Hepatocyte (in vitro differentiated cells): ENCODE results near the gene ADAP1. TPM values are rescaled to one million over a fixed set of nuclear protein-coding genes. Genes with fewer than 3 reads are reported as not detected.
A peak's percentile ranks its signal among the peaks of the same experiment; 100 is the strongest.

ENCODE experiments used
- DNase-seq: peaks from one replicate; pipeline ENCODE4 v3.0.0-alpha.2; 2016; ENCODE audit warnings: low spot score
- H2AFZ ChIP-seq: fragments of 200-600 bp; sonication (generic); 2 replicates; pipeline ENCODE4 v1.6.0; 2016; ENCODE audit warnings: antibody characterized with exemption, mild to moderate bottlenecking
- H3K27ac ChIP-seq: fragments of 200-600 bp; sonication (generic); 2 replicates; pipeline ENCODE4 v1.5.1; 2016; ENCODE audit warnings: mild to moderate bottlenecking
- H3K27me3 ChIP-seq: fragments of 200-600 bp; sonication (generic); 2 replicates; pipeline ENCODE4 v1.6.1; 2016
- H3K36me3 ChIP-seq: fragments of 200-600 bp; sonication (generic); replicated peaks from 2 replicates; pipeline ENCODE4 v1.5.1; 2016; ENCODE audit warnings: low read depth; ENCODE audit not compliant: insufficient read depth
- H3K4me1 ChIP-seq: fragments of 200-600 bp; sonication (generic); 2 replicates; pipeline ENCODE4 v1.5.1; 2016; ENCODE audit warnings: mild to moderate bottlenecking, moderate library complexity; ENCODE audit not compliant: insufficient read depth
- H3K4me2 ChIP-seq: fragments of 200-600 bp; sonication (generic); 2 replicates; pipeline ENCODE4 v1.6.0; 2016
- H3K4me3 ChIP-seq: fragments of 200-600 bp; sonication (generic); 2 replicates; pipeline ENCODE4 v1.5.1; 2016; ENCODE audit warnings: mild to moderate bottlenecking
- H3K79me2 ChIP-seq: fragments of 200-600 bp; sonication (generic); 2 replicates; pipeline ENCODE4 v1.6.0; 2017; ENCODE audit warnings: mild to moderate bottlenecking
- H3K9me2 ChIP-seq: fragments of 200-600 bp; sonication (generic); replicated peaks from 2 replicates; pipeline ENCODE4 v1.6.0; 2017; ENCODE audit warnings: mild to moderate bottlenecking; ENCODE audit not compliant: insufficient read depth
- H3K9me3 ChIP-seq: fragments of 200-600 bp; sonication (generic); 2 replicates; pipeline ENCODE4 v1.5.1; 2016; ENCODE audit warnings: low read depth, mild to moderate bottlenecking
- H4K20me1 ChIP-seq: fragments of 200-600 bp; sonication (generic); 2 replicates; pipeline ENCODE4 v1.6.0; 2016; ENCODE audit warnings: mild to moderate bottlenecking; ENCODE audit not compliant: insufficient read depth, poor library complexity, severe bottlenecking
- CTCF ChIP-seq: fragments of 200-600 bp; sonication (generic); IDR thresholded peaks from 2 replicates; pipeline ENCODE4 v1.5.1; 2016; ENCODE audit warnings: antibody characterized with exemption, mild to moderate bottlenecking; ENCODE audit not compliant: poor library complexity
- EZH2 ChIP-seq: fragments of 200-600 bp; sonication (generic); IDR thresholded peaks from 2 replicates; pipeline ENCODE4 v1.6.1; 2016; ENCODE audit warnings: antibody characterized with exemption, mild to moderate bottlenecking, borderline replicate concordance
- EZH2phosphoT487 ChIP-seq: fragments of 200-600 bp; sonication (generic); IDR thresholded peaks from one replicate; pipeline ENCODE4 v1.6.1; 2018; ENCODE audit warnings: antibody characterized with exemption, mild to moderate bottlenecking, low read depth, moderate library complexity; ENCODE audit not compliant: unreplicated experiment, severe bottlenecking
- WGBS: methylation state at CpG from one replicate; pipeline ENCODE4 v1.1.6; 2016; ENCODE audit warnings: low lambda C conversion rate; ENCODE audit errors: missing lambda C conversion rate; 5-methylcytosine and 5-hydroxymethylcytosine counted together
- polyA plus RNA-seq: library from polyadenylated mRNA; unstranded; fragments of >200 nt; fragmentation: Nextera tagmentation; extraction: Ambion mirVana; gene quantifications from 2 replicates; pipeline ENCODE4 v1.2.1, GENCODE V29; 2016
- total RNA-seq: library from RNA; depleted of rRNA; stranded (reverse); fragments of >200 nt; gene quantifications from 2 replicates; pipeline ENCODE4 v1.2.3, GENCODE V29; 2014

The ADAP1 gene
- total and polyA plus RNA-seq, 2 experiments from 2014 or later: 25.6 to 35.7 TPM

- no peaks in the 10 kb centered on the region for H3K9me3 ChIP-seq
- H3K9me2 ChIP-seq: no peaks in the 10 kb centered on the region
- 92% methylated on average over 14 of the region's 16 CpGs for WGBS
- DNase-seq: no peak
- H3K4me2 ChIP-seq: no peak overlapping the region
- peaks cover 34% of the 10 kb centered on the region for H3K4me1 ChIP-seq
- H3K4me3 ChIP-seq: no peak overlapping the region
- H3K27ac ChIP-seq: no peak overlapping the region
- H3K36me3 ChIP-seq: no peaks in the 10 kb centered on the region
- H4K20me1 ChIP-seq: no peaks in the 10 kb centered on the region
- no peak for TF ChIP-seq CTCF
- TF ChIP-seq EZH2phosphoT487: no peak
- TF ChIP-seq EZH2: no peak
- no peak overlapping the region for H2AFZ ChIP-seq
- no peaks in the 10 kb centered on the region for H3K27me3 ChIP-seq
- H3K79me2 ChIP-seq: peaks cover 8% of the 10 kb centered on the region
These were observed 30.6 kb upstream of the ADAP1 start for GRCh38 chr7:985127-985416.

GRCh38 chr7:984361-985126, 30.1 kb upstream of the ADAP1 start:
- Histone ChIP-seq H3K79me2 (peaks cover 8% of the 10 kb centered on the region), H3K36me3 (no peaks in the 10 kb centered on the region), H3K27me3 (no peaks in the 10 kb centered on the region), H2AFZ (no peak overlapping the region), H3K4me3 (no peak overlapping the region), H4K20me1 (no peaks in the 10 kb centered on the region), H3K4me1 (peaks cover 34% of the 10 kb centered on the region), H3K27ac (no peak overlapping the region), H3K9me3 (no peaks in the 10 kb centered on the region), H3K4me2 (peak overlapping the region; percentile 73), H3K9me2 (no peaks in the 10 kb centered on the region)
- TF ChIP-seq EZH2 (no peak), CTCF (no peak), EZH2phosphoT487 (no peak)
- 93% methylated on average over 36 of the region's 39 CpGs for WGBS
- no peak for DNase-seq

- 96% methylated on average over 19 of the region's 20 CpGs for WGBS
- no peaks in the 10 kb centered on the region for H3K9me2 ChIP-seq
- peaks cover 8% of the 10 kb centered on the region for H3K79me2 ChIP-seq
- H3K27ac ChIP-seq: peak overlapping the region; percentile 39
- peaks cover 32% of the 10 kb centered on the region for H3K4me1 ChIP-seq
- peak overlapping the region; percentile 73 for H3K4me2 ChIP-seq
- H3K27me3 ChIP-seq: no peaks in the 10 kb centered on the region
- no peaks in the 10 kb centered on the region for H4K20me1 ChIP-seq
- no peaks in the 10 kb centered on the region for H3K9me3 ChIP-seq
- no peak overlapping the region for H2AFZ ChIP-seq
- no peaks in the 10 kb centered on the region for H3K36me3 ChIP-seq
- no peak for DNase-seq
- no peak overlapping the region for H3K4me3 ChIP-seq
- no peak for TF ChIP-seq EZH2
- TF ChIP-seq EZH2phosphoT487: no peak
These were observed 29.2 kb upstream of the ADAP1 start for GRCh38 chr7:983616-984071.

- Histone ChIP-seq H3K79me2 (peaks cover 8% of the 10 kb centered on the region), H3K4me2 (peak within 1 kb of the TSS; percentile 73), H3K4me1 (peaks cover 32% of the 10 kb centered on the region), H3K36me3 (no peaks in the 10 kb centered on the region), H3K9me2 (no peaks in the 10 kb centered on the region), H3K9me3 (no peaks in the 10 kb centered on the region), H2AFZ (no peak within 1 kb of the TSS), H3K4me3 (no peak within 1 kb of the TSS), H4K20me1 (no peaks in the 10 kb centered on the region), H3K27ac (peak within 1 kb of the TSS; percentile 39), H3K27me3 (no peaks in the 10 kb centered on the region)
- 73% methylated on average over 23 of the region's 34 CpGs for WGBS
- no peak for DNase-seq
- TF ChIP-seq EZH2phosphoT487 (no peak), EZH2 (no peak), CTCF (no peak)
These were observed 28.6 kb upstream of the ADAP1 start, which contains the start of gene CYP2W1 for GRCh38 chr7:983004-983615. TSS of gene CYP2W1 (plus strand) at chr7:983181. CDS start at chr7:983212, 31 bp downstream.
